GM23338 (cell line): Measurements from ENCODE around the gene SLC15A4. TPM values are rescaled to one million over a fixed set of nuclear protein-coding genes. Genes with fewer than 3 reads are reported as not detected.

ENCODE experiments used
- ATAC-seq: fragments of 200-7000 bp; cut with Tn5 transposase; 3 replicates; pipeline ENCODE4 v1.9.1; 2020
- DNase-seq: peaks from one replicate; pipeline ENCODE4 v3.0.0-alpha.2; 2015; ENCODE audit warnings: low spot score
- H2AFZ ChIP-seq: fragments of 200-600 bp; sonication (generic); 2 replicates; pipeline ENCODE4 v1.8.0; 2016; ENCODE audit warnings: antibody characterized with exemption, mild to moderate bottlenecking, moderate library complexity
- H3F3A ChIP-seq: fragments of 200-600 bp; sonication (generic); replicated peaks from 2 replicates; pipeline ENCODE4 v1.8.0; 2017; ENCODE audit warnings: antibody characterized with exemption, mixed run types, low read depth
- H3K27ac ChIP-seq: fragments of 200-600 bp; sonication (generic); 2 replicates; pipeline ENCODE4 v1.6.1; 2016; ENCODE audit warnings: low read depth
- H3K27me3 ChIP-seq: fragments of 200-600 bp; sonication (generic); 2 replicates; pipeline ENCODE4 v1.8.0; 2016; ENCODE audit warnings: mild to moderate bottlenecking, mixed run types, moderate library complexity; ENCODE audit not compliant: insufficient read depth
- H3K36me3 ChIP-seq: fragments of 200-600 bp; sonication (generic); 2 replicates; pipeline ENCODE4 v1.8.0; 2016; ENCODE audit warnings: mild to moderate bottlenecking; ENCODE audit not compliant: insufficient read depth
- H3K4me1 ChIP-seq: fragments of 200-600 bp; sonication (generic); 2 replicates; pipeline ENCODE4 v1.8.0; 2016; ENCODE audit warnings: mild to moderate bottlenecking, moderate library complexity; ENCODE audit not compliant: insufficient read depth
- H3K4me2 ChIP-seq: fragments of 200-600 bp; sonication (generic); 2 replicates; pipeline ENCODE4 v1.7.1; 2017; ENCODE audit warnings: mixed run types
- H3K4me3 ChIP-seq: fragments of 200-600 bp; sonication (generic); 2 replicates; pipeline ENCODE4 v1.6.1; 2016; ENCODE audit warnings: mixed run types
- H3K79me2 ChIP-seq: fragments of 200-600 bp; sonication (generic); replicated peaks from 2 replicates; pipeline ENCODE4 v1.8.0; 2017; ENCODE audit warnings: mild to moderate bottlenecking; ENCODE audit not compliant: insufficient read depth
- H3K9me2 ChIP-seq: fragments of 200-600 bp; sonication (generic); 2 replicates; pipeline ENCODE4 v1.8.0; 2017; ENCODE audit not compliant: insufficient read depth
- H4K20me1 ChIP-seq: fragments of 200-600 bp; sonication (generic); replicated peaks from 2 replicates; pipeline ENCODE4 v1.8.0; 2017; ENCODE audit warnings: mild to moderate bottlenecking; ENCODE audit not compliant: insufficient read depth
- H3K27ac Mint-ChIP-seq: 2 replicates; pipeline ENCODE4 v1.8.0; 2020; ENCODE audit warnings: inconsistent platforms, mild to moderate bottlenecking, moderate library complexity, mixed read lengths
- H3K27me3 Mint-ChIP-seq: 3 replicates; pipeline ENCODE4 v1.8.0; 2022; ENCODE audit warnings: low read depth, mild to moderate bottlenecking, moderate library complexity, mixed read lengths, inconsistent platforms; ENCODE audit not compliant: insufficient read depth, poor library complexity
- H3K36me3 Mint-ChIP-seq: 3 replicates; pipeline ENCODE4 v1.8.0; 2021; ENCODE audit warnings: low read depth, mild to moderate bottlenecking, inconsistent platforms, moderate library complexity, mixed read lengths
- H3K4me1 Mint-ChIP-seq: 3 replicates; pipeline ENCODE4 v1.8.0; 2020; ENCODE audit warnings: mild to moderate bottlenecking, inconsistent platforms, mixed read lengths
- H3K4me3 Mint-ChIP-seq: 3 replicates; pipeline ENCODE4 v1.8.0; 2021; ENCODE audit warnings: moderate library complexity, mild to moderate bottlenecking, inconsistent platforms, mixed read lengths
- H3K9me3 Mint-ChIP-seq: 3 replicates; pipeline ENCODE4 v1.8.0; 2020; ENCODE audit warnings: moderate library complexity, mild to moderate bottlenecking, inconsistent platforms, mixed read lengths
- CREB1 ChIP-seq: fragments of 250-450 bp; sonication (Bioruptor Pico); IDR thresholded peaks from 2 replicates; pipeline ENCODE4 v1.5.0; 2020; ENCODE audit warnings: low read depth, mild to moderate bottlenecking, moderate library complexity
- JUNB ChIP-seq: IDR thresholded peaks from one replicate; pipeline ENCODE4 v1.6.1; 2016; ENCODE audit warnings: antibody characterized with exemption; ENCODE audit not compliant: unreplicated experiment
- STAT1 ChIP-seq: IDR thresholded peaks from one replicate; pipeline ENCODE4 v1.6.1; 2016; ENCODE audit warnings: antibody characterized with exemption; ENCODE audit not compliant: unreplicated experiment
- ZNF114 ChIP-seq: fragments of 250-450 bp; sonication (Bioruptor Pico); IDR thresholded peaks from 2 replicates; pipeline ENCODE4 v1.5.0; 2020; ENCODE audit warnings: mild to moderate bottlenecking, moderate library complexity
- polyA plus RNA-seq: library from polyadenylated mRNA; unstranded; fragments of >200 nt; fragmentation: Nextera tagmentation; extraction: Ambion mirVana; gene quantifications from 2 replicates; pipeline ENCODE4 v1.2.1, GENCODE V29; 2016
- total RNA-seq: library from RNA; depleted of rRNA; stranded (reverse); fragments of >200 nt; shearing (Covaris generic); gene quantifications from 2 replicates; pipeline ENCODE4 v1.2.3, GENCODE V29; 2014
- TF ChIP-seq, protein P1 (sequence below), 2 experiments: fragments of 200-600 bp in 1 of 2; sonication (generic) in 1 of 2; conservative IDR thresholded peaks; 2 replicates each; pipeline versions ENCODE4 v1.5.1 to v1.6.1; 2016 to 2017; ENCODE audit warnings: antibody characterized with exemption in 2 of 2, low read depth in 2 of 2, mild to moderate bottlenecking in 2 of 2, moderate library complexity in 1 of 2
- TF ChIP-seq, protein P2 (sequence below): IDR thresholded peaks from one replicate; pipeline ENCODE4 v1.6.1; 2018; ENCODE audit warnings: antibody characterized with exemption; ENCODE audit not compliant: unreplicated experiment
- TF ChIP-seq, protein P3 (sequence below): fragments of 250-450 bp; sonication (Bioruptor Pico); IDR thresholded peaks from 2 replicates; pipeline ENCODE4 v1.5.0; 2020; ENCODE audit warnings: mild to moderate bottlenecking, moderate library complexity

SLC15A4 gene
- total and polyA plus RNA-seq, 2 experiments from 2014 or later: 7.7 to 30.3 TPM

DNA sequence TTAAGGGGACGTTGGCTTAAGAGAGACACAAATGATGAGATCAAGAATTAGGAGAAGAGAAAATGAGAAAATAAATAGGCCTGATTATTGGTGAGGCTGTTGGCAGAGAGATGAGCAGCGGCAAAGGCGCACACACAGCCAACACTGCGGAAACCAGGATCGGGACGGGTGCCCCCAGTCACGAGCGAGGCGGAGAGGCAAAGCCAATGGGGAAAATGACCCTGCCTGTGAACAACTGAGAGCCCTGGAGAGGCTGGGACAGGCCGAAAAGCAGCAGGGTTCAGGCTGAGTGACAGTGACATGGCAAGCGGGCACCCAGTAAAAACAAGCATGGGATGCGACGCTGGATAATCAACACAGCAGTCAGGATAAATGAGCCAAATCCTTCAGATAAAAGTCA lies 21.0 kb downstream of the SLC15A4 start:
- H3K4me1 Mint-ChIP-seq: peaks cover 2% of the 10 kb centered on the region; the same call in 1 of the 3 replicates
- H3K27me3 Mint-ChIP-seq: peaks cover 3% of the 10 kb centered on the region
- peaks cover 86% of the 10 kb centered on the region for H3K9me3 Mint-ChIP-seq

More for the DNA sequence above, 21.0 kb downstream of the SLC15A4 start:
- DNase-seq: no peak
- Mint-ChIP-seq H3K36me3 (peaks cover 59% of the 10 kb centered on the region), H3K27ac (no peak overlapping the region), H3K4me3 (no peak overlapping the region)
- H4K20me1 ChIP-seq: peaks cover 5% of the 10 kb centered on the region; the same call in 1 of the 2 replicates
- H3K4me3 ChIP-seq: no peak overlapping the region
- no peak for ATAC-seq
- no peak overlapping the region for H3K27ac ChIP-seq
- no peak for TF ChIP-seq ZNF114 (CRISPR knock-in tag)
- TF ChIP-seq, protein P1, sequence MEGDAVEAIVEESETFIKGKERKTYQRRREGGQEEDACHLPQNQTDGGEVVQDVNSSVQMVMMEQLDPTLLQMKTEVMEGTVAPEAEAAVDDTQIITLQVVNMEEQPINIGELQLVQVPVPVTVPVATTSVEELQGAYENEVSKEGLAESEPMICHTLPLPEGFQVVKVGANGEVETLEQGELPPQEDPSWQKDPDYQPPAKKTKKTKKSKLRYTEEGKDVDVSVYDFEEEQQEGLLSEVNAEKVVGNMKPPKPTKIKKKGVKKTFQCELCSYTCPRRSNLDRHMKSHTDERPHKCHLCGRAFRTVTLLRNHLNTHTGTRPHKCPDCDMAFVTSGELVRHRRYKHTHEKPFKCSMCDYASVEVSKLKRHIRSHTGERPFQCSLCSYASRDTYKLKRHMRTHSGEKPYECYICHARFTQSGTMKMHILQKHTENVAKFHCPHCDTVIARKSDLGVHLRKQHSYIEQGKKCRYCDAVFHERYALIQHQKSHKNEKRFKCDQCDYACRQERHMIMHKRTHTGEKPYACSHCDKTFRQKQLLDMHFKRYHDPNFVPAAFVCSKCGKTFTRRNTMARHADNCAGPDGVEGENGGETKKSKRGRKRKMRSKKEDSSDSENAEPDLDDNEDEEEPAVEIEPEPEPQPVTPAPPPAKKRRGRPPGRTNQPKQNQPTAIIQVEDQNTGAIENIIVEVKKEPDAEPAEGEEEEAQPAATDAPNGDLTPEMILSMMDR (conservative IDR thresholded peaks at IDR 0.05; ENCODE audit: low read depth in 2 of 2): no peak
- no peak for TF ChIP-seq JUNB
- no peak for TF ChIP-seq CREB1
- TF ChIP-seq, protein P2, sequence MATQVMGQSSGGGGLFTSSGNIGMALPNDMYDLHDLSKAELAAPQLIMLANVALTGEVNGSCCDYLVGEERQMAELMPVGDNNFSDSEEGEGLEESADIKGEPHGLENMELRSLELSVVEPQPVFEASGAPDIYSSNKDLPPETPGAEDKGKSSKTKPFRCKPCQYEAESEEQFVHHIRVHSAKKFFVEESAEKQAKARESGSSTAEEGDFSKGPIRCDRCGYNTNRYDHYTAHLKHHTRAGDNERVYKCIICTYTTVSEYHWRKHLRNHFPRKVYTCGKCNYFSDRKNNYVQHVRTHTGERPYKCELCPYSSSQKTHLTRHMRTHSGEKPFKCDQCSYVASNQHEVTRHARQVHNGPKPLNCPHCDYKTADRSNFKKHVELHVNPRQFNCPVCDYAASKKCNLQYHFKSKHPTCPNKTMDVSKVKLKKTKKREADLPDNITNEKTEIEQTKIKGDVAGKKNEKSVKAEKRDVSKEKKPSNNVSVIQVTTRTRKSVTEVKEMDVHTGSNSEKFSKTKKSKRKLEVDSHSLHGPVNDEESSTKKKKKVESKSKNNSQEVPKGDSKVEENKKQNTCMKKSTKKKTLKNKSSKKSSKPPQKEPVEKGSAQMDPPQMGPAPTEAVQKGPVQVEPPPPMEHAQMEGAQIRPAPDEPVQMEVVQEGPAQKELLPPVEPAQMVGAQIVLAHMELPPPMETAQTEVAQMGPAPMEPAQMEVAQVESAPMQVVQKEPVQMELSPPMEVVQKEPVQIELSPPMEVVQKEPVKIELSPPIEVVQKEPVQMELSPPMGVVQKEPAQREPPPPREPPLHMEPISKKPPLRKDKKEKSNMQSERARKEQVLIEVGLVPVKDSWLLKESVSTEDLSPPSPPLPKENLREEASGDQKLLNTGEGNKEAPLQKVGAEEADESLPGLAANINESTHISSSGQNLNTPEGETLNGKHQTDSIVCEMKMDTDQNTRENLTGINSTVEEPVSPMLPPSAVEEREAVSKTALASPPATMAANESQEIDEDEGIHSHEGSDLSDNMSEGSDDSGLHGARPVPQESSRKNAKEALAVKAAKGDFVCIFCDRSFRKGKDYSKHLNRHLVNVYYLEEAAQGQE: no peak
- TF ChIP-seq, protein P3, sequence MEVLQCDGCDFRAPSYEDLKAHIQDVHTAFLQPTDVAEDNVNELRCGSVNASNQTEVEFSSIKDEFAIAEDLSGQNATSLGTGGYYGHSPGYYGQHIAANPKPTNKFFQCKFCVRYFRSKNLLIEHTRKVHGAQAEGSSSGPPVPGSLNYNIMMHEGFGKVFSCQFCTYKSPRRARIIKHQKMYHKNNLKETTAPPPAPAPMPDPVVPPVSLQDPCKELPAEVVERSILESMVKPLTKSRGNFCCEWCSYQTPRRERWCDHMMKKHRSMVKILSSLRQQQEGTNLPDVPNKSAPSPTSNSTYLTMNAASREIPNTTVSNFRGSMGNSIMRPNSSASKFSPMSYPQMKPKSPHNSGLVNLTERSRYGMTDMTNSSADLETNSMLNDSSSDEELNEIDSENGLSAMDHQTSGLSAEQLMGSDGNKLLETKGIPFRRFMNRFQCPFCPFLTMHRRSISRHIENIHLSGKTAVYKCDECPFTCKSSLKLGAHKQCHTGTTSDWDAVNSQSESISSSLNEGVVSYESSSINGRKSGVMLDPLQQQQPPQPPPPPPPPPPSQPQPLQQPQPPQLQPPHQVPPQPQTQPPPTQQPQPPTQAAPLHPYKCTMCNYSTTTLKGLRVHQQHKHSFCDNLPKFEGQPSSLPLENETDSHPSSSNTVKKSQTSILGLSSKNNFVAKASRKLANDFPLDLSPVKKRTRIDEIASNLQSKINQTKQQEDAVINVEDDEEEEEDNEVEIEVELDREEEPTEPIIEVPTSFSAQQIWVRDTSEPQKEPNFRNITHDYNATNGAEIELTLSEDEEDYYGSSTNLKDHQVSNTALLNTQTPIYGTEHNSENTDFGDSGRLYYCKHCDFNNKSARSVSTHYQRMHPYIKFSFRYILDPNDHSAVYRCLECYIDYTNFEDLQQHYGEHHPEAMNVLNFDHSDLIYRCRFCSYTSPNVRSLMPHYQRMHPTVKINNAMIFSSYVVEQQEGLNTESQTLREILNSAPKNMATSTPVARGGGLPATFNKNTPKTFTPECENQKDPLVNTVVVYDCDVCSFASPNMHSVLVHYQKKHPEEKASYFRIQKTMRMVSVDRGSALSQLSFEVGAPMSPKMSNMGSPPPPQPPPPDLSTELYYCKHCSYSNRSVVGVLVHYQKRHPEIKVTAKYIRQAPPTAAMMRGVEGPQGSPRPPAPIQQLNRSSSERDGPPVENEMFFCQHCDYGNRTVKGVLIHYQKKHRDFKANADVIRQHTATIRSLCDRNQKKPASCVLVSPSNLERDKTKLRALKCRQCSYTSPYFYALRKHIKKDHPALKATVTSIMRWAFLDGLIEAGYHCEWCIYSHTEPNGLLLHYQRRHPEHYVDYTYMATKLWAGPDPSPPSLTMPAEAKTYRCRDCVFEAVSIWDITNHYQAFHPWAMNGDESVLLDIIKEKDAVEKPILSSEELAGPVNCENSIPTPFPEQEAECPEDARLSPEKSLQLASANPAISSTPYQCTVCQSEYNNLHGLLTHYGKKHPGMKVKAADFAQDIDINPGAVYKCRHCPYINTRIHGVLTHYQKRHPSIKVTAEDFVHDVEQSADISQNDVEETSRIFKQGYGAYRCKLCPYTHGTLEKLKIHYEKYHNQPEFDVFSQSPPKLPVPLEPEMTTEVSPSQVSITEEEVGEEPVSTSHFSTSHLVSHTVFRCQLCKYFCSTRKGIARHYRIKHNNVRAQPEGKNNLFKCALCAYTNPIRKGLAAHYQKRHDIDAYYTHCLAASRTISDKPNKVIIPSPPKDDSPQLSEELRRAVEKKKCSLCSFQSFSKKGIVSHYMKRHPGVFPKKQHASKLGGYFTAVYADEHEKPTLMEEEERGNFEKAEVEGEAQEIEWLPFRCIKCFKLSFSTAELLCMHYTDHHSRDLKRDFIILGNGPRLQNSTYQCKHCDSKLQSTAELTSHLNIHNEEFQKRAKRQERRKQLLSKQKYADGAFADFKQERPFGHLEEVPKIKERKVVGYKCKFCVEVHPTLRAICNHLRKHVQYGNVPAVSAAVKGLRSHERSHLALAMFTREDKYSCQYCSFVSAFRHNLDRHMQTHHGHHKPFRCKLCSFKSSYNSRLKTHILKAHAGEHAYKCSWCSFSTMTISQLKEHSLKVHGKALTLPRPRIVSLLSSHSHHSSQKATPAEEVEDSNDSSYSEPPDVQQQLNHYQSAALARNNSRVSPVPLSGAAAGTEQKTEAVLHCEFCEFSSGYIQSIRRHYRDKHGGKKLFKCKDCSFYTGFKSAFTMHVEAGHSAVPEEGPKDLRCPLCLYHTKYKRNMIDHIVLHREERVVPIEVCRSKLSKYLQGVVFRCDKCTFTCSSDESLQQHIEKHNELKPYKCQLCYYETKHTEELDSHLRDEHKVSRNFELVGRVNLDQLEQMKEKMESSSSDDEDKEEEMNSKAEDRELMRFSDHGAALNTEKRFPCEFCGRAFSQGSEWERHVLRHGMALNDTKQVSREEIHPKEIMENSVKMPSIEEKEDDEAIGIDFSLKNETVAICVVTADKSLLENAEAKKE: no peak
- TF ChIP-seq STAT1: no peak
- H3K4me2 ChIP-seq: no peak overlapping the region
- no peaks in the 10 kb centered on the region for H3K27me3 ChIP-seq
- H3K9me2 ChIP-seq: no peaks in the 10 kb centered on the region
- H3K79me2 ChIP-seq: peaks cover 34% of the 10 kb centered on the region
- no peak overlapping the region for H2AFZ ChIP-seq
- peaks cover 3% of the 10 kb centered on the region; the same call in 1 of the 2 replicates for H3K36me3 ChIP-seq
- no peaks in the 10 kb centered on the region for H3K4me1 ChIP-seq
- no peaks in the 10 kb centered on the region for H3F3A ChIP-seq
